ENCODE measurements around the gene CDH8. TPM values are rescaled to one million over a fixed set of nuclear protein-coding genes. Genes with fewer than 3 reads are reported as not detected.

CDH8 gene
- total and polyA plus RNA-seq, 4 donors, result 0.09 TPM; not detected in 3

DNA sequence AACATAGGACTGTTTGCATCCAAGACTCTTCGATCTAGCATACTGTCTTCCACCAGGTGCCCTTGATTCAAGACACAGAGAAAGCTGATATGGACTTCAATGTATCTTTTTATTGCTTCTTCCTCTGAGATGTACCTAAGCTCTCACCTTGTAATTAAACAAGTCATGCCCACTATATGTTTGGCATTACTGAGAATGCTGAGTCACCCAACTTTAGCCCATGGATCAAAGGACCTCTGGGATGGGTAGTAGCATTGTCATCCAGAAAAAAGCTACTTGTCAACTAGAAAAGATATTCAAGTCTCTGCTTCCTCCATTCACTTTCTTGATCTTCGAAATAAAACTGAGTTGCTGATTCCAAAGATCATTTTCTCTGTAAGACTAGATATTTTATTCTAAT, 37.8 kb downstream of the CDH8 start:
- no peaks in the 10 kb centered on the region for H3K9me3 ChIP-seq (ENCODE audit: control insufficient read depth in 4 of 4, low read length in 3 of 4)

GRCh38 chr16:61993108-61993507, 43.1 kb downstream of the CDH8 start:
- 64% methylated on average over 3 of the region's 3 CpGs for WGBS
- Histone ChIP-seq H3K9ac (ENCODE audit: low read depth in 1 of 2, low read length in 2 of 2) (no peak overlapping the region), H3K27me3 (ENCODE audit: control insufficient read depth in 4 of 4, insufficient read depth in 4 of 4, low read length in 3 of 4) (no peaks in the 10 kb centered on the region), H3K4me3 (ENCODE audit: low read depth in 1 of 3, low read length in 3 of 3) (no peak overlapping the region), H3K27ac (ENCODE audit: low read depth in 1 of 2, low read length in 2 of 2) (no peak overlapping the region), H3K9me3 (ENCODE audit: control insufficient read depth in 4 of 4, low read length in 3 of 4) (no peaks in the 10 kb centered on the region), H3K4me1 (ENCODE audit: control insufficient read depth in 4 of 4, insufficient read depth in 4 of 4, low read length in 3 of 4) (no peaks in the 10 kb centered on the region), H3K36me3 (ENCODE audit: control insufficient read depth in 4 of 4, insufficient read depth in 3 of 4, low read depth in 1 of 4, low read length in 3 of 4) (no peaks in the 10 kb centered on the region)
- no peak for DNase-seq (ENCODE audit: low spot score)
- TF ChIP-seq RXRA (IDR thresholded peaks at IDR 0.05), result no peak
- TF ChIP-seq, protein P1, sequence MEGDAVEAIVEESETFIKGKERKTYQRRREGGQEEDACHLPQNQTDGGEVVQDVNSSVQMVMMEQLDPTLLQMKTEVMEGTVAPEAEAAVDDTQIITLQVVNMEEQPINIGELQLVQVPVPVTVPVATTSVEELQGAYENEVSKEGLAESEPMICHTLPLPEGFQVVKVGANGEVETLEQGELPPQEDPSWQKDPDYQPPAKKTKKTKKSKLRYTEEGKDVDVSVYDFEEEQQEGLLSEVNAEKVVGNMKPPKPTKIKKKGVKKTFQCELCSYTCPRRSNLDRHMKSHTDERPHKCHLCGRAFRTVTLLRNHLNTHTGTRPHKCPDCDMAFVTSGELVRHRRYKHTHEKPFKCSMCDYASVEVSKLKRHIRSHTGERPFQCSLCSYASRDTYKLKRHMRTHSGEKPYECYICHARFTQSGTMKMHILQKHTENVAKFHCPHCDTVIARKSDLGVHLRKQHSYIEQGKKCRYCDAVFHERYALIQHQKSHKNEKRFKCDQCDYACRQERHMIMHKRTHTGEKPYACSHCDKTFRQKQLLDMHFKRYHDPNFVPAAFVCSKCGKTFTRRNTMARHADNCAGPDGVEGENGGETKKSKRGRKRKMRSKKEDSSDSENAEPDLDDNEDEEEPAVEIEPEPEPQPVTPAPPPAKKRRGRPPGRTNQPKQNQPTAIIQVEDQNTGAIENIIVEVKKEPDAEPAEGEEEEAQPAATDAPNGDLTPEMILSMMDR (IDR thresholded peaks at IDR 0.05; ENCODE audit: low read depth, low read length, missing input control), result no peak
- no peak for TF ChIP-seq SP1 (IDR thresholded peaks at IDR 0.05)
- TF ChIP-seq HNF4A (conservative IDR thresholded peaks at IDR 0.05), result no peak
- no peak for TF ChIP-seq YY1 (IDR thresholded peaks at IDR 0.05)
- TF ChIP-seq FOXA1 (IDR thresholded peaks at IDR 0.05), result no peak
- no peak for TF ChIP-seq JUND (IDR thresholded peaks at IDR 0.05)
- TF ChIP-seq RAD21 (IDR thresholded peaks at IDR 0.05), result no peak
- no peak for TF ChIP-seq GABPA (IDR thresholded peaks at IDR 0.05 in 1 of 2, conservative IDR thresholded peaks at IDR 0.05 in 1 of 2)
- TF ChIP-seq, protein P2, sequence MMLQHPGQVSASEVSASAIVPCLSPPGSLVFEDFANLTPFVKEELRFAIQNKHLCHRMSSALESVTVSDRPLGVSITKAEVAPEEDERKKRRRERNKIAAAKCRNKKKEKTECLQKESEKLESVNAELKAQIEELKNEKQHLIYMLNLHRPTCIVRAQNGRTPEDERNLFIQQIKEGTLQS (IDR thresholded peaks at IDR 0.05), result no peak
- TF ChIP-seq NR2F2 (IDR thresholded peaks at IDR 0.05), result no peak
- no peak for TF ChIP-seq EGR1 (IDR thresholded peaks at IDR 0.05; ENCODE audit: low read depth in 2 of 2)

More for the DNA sequence above, 37.8 kb downstream of the CDH8 start:
- H3K4me3 ChIP-seq (ENCODE audit: low read depth in 1 of 3, low read length in 3 of 3), result no peak overlapping the region
- 69% methylated on average over 2 of the region's 2 CpGs for WGBS
- H3K27ac ChIP-seq (ENCODE audit: low read depth in 1 of 2, low read length in 2 of 2), result no peak overlapping the region
- DNase-seq (ENCODE audit: low spot score), result no peak
- TF ChIP-seq SP1 (IDR thresholded peaks at IDR 0.05) (no peak), REST (IDR thresholded peaks at IDR 0.05) (no peak), TAF1 (conservative IDR thresholded peaks at IDR 0.05) (no peak), FOXA1 (IDR thresholded peaks at IDR 0.05) (no peak), JUND (IDR thresholded peaks at IDR 0.05) (no peak), HNF4G (IDR thresholded peaks at IDR 0.05) (no peak), EGR1 (IDR thresholded peaks at IDR 0.05; ENCODE audit: low read depth in 2 of 2) (no peak), YY1 (IDR thresholded peaks at IDR 0.05) (no peak)
- TF ChIP-seq, protein P1 (IDR thresholded peaks at IDR 0.05; ENCODE audit: low read depth, low read length, missing input control), result no peak
- TF ChIP-seq, protein P2 (IDR thresholded peaks at IDR 0.05), result no peak
- TF ChIP-seq, protein P3, sequence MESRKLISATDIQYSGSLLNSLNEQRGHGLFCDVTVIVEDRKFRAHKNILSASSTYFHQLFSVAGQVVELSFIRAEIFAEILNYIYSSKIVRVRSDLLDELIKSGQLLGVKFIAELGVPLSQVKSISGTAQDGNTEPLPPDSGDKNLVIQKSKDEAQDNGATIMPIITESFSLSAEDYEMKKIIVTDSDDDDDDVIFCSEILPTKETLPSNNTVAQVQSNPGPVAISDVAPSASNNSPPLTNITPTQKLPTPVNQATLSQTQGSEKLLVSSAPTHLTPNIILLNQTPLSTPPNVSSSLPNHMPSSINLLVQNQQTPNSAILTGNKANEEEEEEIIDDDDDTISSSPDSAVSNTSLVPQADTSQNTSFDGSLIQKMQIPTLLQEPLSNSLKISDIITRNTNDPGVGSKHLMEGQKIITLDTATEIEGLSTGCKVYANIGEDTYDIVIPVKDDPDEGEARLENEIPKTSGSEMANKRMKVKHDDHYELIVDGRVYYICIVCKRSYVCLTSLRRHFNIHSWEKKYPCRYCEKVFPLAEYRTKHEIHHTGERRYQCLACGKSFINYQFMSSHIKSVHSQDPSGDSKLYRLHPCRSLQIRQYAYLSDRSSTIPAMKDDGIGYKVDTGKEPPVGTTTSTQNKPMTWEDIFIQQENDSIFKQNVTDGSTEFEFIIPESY (IDR thresholded peaks at IDR 0.05), result no peak
- peaks cover 0 to 3% (median 0%) of the 10 kb centered on the region in 4 donors for H3K27me3 ChIP-seq (ENCODE audit: control insufficient read depth in 4 of 4, insufficient read depth in 4 of 4, low read length in 3 of 4)
- H3K4me1 ChIP-seq (ENCODE audit: control insufficient read depth in 4 of 4, insufficient read depth in 4 of 4, low read length in 3 of 4), result no peaks in the 10 kb centered on the region
- H3K9ac ChIP-seq (ENCODE audit: low read depth in 1 of 2, low read length in 2 of 2), result no peak overlapping the region
- H3K36me3 ChIP-seq (ENCODE audit: control insufficient read depth in 4 of 4, insufficient read depth in 3 of 4, low read depth in 1 of 4, low read length in 3 of 4), result no peaks in the 10 kb centered on the region
